K562 (cell line): ENCODE data around the gene DNAH9.

Experiments
- LEF1 ChIP-seq: fragments of 450-650 bp; IDR thresholded peaks from 2 replicates; pipeline ENCODE4 v1.6.1; 2016; ENCODE audit warnings: mild to moderate bottlenecking
- NR2F6 ChIP-seq: fragments of 450-650 bp; formaldehyde crosslinking; IDR thresholded peaks from 2 replicates; pipeline ENCODE4 v1.4.0; 2020; ENCODE audit warnings: mild to moderate bottlenecking
- POLR2A ChIP-seq: fragments of 450-650 bp; conservative IDR thresholded peaks from 2 replicates; pipeline ENCODE4 v1.6.1; 2016
- ZNF12 ChIP-seq: sonication (generic); formaldehyde crosslinking; IDR thresholded peaks from 2 replicates; pipeline ENCODE4 v1.4.0; 2020; ENCODE audit warnings: mild to moderate bottlenecking, missing genetic modification reagents

- no peak for TF ChIP-seq ZNF12 (CRISPR knock-in tag)
- no peak for TF ChIP-seq LEF1
- TF ChIP-seq NR2F6 (CRISPR knock-in tag), result no peak
- no peak for TF ChIP-seq POLR2A
Measured at GRCh38 chr17:11557727-11558452, 40.4 kb upstream of the DNAH9 start.
